Iris pigment epithelial cell (primary cell): ENCODE results near the gene AHNAK.

Source experiments
- DNase-seq: peaks from one replicate; pipeline ENCODE4 v3.0.0-alpha.2; 2011; ENCODE audit warnings: low read depth

Gene AHNAK

DNA sequence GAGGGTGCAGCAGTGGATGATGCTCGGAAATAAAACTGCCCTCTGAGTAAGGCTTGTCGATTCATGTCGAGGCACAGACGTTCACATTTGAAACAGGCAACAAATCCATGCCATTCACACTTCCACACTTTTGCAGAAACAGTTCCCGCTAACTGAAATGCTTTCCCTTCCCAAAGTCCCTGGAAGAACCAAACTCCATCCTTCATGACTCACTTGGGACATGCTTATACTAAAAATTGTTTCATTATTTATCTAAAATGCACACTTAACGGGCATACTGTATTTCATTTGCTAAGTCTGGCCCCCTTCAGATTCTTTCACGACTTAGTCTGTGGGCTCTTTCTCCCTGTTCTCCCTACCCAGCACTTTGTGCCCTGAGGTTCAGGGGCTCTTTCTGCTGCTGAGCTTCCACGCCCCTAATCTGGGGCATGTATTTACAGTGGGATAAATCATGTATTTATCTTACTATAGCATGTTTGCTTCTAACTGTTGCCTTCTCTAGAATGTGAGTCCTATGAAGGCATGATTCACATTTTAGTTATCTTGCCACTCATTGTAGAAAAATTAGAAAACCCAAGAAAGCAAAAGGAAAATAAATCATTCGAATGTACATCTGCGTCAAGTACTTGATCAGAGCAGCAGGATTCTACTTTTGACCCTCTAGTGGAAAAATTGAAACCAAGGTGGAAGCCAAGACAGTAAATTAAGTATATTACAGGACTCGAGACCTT, 115.3 kb downstream of the AHNAK start:
- peak; percentile 90 for DNase-seq

- no peak for DNase-seq
Observed at GRCh38 chr11:62430425-62430824, 116.2 kb downstream of the AHNAK start.

GRCh38 chr11:62428871-62429560, 117.6 kb downstream of the AHNAK start:
- DNase-seq = no peak

- peak; percentile 72 for DNase-seq
Observed at GRCh38 chr11:62427630-62428233, 118.9 kb downstream of the AHNAK start.

DNA sequence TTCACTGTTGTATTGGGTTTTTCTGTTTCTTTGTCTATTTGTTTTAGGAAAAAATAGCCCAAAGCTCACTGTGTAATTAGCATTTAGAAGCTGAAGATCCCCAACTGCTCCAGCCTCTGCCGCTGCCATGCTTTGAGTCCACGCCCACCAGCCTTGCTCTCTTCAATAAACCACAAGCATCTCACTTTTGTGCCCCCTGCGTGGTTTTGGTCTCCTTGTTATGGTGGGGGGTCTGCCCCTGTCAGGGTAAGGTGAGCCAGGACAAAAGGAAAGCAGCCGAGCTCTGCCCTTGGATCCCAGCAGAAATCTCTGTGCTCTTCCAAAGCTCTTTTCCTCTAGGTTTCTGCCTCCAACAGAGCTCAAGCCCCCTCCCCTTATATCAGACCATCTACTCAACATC, 123.6 kb downstream of the AHNAK start:
- DNase-seq = no peak

DNA sequence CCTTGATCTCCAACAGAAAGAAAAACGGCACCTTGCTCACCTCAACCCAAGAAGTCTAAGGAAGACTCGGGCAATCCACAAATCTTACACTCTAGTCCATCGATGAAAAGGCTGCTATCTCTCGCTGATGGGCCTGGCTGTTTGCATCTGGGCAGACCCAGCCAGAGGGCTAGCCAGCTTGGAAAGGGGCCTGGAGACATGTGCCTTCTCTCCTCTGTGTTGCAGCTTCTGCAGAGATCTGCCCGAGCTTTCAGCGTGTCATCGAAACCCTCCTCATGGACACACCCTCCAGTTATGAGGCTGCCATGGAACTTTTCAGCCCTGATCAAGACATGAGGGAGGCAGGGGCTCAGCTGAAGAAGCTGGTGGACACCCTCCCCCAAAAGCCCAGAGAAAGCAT, 124.6 kb downstream of the AHNAK start:
- no peak for DNase-seq

- no peak for DNase-seq
Observed at GRCh38 chr11:62420882-62421281, 125.7 kb downstream of the AHNAK start.

DNA sequence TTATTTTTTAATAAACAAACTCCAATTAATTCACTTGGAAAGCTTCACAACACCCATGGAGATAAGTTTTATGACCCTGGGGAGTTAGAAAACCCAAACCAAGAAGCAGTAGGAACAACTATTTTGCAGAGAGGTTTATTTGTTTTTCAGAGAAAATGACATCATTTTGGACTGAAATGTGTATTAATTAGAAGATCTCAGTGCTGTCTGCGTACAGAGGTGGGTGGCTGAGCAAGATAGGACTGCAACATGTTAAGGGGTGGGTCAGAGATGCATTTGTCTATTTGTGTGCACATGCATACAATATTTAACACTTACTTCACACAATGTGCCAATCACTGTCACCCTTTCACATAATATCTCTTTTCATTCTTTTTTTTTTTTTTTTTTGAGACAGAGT, 126.7 kb downstream of the AHNAK start:
- no peak for DNase-seq

DNA sequence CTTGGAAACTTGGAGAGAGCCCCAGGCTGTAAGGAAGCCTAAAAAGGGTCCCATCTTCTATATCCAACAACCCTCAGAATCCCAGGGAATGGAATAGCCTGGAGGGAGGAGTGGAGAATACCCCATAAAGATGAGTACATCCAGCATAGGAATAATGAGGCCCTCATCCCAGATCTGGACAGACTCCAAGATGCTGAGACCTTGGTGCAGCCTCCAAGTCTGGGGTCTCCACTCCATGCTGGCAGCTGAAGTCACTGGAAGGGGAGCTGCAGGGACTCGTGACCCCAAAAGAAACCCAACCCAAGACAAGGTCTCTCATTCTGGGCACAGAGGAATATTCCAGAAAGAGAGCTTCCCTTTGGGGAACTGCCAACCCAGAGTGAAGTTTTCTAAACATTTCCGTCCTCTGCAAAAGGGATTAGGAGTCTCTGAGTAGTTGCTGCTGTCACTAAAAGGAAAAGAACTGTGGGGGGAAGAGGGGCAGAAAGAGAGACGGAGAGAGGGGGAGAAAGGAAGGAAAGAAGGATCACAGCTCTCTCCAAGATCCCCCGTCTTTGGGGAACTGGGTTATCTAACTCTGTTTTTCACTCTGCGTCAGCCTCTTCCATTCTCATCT, 127.2 kb downstream of the AHNAK start:
- no peak for DNase-seq

DNA sequence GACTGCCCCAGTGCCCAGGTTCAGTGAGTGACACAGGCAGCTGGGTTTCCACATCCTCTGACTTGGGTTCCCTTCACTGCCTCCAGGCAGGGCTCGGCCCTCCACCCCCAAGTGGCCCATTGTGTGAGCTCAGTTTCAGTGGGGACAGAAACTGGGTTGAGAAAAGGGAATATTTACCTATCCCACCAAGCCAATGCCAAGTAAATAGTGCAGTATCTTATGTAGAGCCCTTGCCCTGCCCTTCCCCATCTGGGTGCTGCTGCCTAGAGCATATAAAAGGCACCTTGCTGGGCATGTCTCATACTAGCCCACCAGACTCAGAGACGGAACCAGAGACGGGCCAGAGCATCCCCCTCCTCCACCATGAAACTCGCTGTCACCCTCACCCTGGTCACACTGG, 127.9 kb downstream of the AHNAK start, which contains the start of gene SCGB1A1:
SCGB1A1 (plus strand) TSS at position 301 of the 400 bp plus-strand sequence; CDS start at position 364, 63 bp downstream.
- no peak for DNase-seq

DNA sequence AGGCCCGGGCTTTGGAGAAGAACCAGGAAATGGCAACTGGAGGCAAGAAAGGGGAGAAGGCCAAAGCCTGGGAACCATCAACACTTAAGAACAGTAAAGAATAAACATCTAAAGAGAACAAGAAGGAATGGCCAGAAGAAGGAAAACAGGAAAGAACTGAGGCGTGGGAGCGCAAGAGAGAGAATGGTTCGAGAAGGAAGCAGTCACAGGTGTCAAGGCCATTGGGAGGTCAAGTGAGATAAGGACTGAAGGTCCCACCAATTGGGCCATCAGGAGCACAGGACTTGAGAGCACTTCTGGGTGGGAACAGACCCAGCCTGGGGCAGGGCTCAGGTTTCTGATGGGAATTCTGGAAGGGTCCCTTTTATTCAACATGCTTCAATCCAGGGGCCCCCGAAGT, 128.5 kb downstream of the AHNAK start:
- no peak for DNase-seq

DNA sequence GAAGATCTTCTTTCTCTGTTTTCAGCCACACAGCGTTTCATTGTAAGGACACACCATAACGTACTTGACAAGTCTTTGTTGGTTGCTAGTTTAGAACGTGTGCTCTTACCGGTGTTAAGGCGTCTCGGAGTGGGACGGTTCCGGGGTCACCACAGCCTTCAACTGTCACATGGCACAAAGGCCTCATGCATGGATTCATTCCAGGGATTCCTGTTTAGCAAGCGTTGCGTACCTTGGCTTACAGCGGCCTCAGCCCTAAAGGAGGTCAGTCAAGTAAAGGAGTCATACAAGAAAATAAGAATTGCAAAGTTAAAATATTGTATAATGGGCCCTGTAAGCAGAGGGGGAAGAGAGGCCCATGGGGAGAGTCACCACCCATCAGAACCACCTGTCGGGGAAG, 130.0 kb downstream of the AHNAK start:
- DNase-seq = no peak

DNA sequence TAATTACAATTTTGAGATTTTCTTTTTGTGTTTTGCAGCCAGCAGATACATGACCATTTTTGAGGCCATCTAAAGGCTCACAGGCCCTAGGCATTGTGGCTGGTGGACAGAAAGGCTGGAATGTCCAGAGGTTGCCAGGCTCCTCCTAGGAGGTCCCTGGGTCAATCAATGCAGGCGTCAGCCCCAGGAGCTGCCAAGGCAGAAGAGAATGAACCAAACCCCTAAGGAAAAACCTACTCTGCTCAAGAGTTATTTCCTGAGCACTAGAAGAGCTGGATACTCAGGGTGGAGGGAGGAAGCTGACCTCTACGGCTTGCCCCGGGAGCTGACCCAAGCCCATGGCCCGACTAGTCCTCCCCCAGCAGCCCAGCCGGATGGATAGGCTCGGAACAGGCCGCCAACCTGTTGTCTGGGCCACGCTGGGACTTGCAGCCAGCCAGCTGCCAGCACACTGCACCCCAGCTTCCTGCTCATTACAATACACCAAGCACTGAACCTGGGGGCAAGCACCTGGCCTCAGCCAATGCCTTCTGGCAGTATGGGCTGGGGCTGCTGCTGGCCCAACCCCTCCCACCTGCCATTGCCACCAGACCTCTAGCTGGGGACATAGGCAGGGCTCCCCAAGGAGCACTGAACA, 133.4 kb downstream of the AHNAK start:
- no peak for DNase-seq

DNA sequence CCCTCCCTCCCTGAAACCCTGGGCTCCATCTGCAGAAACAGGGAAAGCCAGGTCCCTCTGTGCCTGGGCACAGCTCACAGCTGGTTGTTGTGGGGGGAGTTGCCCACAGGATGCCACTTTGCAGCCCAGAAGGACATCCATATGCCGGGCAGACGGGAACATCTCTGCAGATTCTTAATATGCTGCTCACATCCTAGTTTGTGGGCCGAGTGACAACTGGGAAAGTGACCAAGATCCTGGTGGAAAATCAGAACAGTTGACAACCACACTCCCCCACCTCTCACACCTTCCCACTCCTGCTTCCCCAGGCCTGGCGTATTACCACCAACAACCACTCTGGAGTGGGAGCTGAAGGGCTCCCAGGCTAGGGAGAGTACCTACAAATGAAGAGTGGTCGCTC, 135.1 kb downstream of the AHNAK start:
- no peak for DNase-seq

GRCh38 chr11:62410972-62411371, 135.6 kb downstream of the AHNAK start:
- no peak for DNase-seq

- no peak for DNase-seq
Observed at GRCh38 chr11:62409831-62410230, 136.8 kb downstream of the AHNAK start.

DNA sequence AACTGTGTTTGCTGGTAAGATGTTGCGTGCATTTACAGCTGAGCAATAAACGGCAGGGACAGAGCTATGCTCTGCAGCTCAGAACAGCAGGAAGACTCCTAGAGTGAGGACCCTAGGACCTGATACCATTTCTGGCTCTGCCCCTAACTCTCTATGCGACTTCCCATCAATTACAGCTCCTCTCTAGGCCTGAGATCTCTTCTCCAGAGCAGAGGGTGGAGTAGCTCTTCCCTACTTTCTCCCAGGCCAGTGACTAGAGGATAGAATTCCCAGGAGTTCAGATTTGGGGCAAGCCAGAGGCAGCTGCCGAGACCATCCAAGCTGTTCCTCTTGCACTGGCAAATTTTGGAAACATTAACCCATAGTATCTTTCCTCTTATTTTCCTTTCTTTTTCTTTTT, 140.6 kb downstream of the AHNAK start:
- no peak for DNase-seq

- DNase-seq = no peak
Observed at GRCh38 chr11:62404901-62405300, 141.7 kb downstream of the AHNAK start.

GRCh38 chr11:62404435-62404834, 142.2 kb downstream of the AHNAK start:
- DNase-seq = no peak

DNA sequence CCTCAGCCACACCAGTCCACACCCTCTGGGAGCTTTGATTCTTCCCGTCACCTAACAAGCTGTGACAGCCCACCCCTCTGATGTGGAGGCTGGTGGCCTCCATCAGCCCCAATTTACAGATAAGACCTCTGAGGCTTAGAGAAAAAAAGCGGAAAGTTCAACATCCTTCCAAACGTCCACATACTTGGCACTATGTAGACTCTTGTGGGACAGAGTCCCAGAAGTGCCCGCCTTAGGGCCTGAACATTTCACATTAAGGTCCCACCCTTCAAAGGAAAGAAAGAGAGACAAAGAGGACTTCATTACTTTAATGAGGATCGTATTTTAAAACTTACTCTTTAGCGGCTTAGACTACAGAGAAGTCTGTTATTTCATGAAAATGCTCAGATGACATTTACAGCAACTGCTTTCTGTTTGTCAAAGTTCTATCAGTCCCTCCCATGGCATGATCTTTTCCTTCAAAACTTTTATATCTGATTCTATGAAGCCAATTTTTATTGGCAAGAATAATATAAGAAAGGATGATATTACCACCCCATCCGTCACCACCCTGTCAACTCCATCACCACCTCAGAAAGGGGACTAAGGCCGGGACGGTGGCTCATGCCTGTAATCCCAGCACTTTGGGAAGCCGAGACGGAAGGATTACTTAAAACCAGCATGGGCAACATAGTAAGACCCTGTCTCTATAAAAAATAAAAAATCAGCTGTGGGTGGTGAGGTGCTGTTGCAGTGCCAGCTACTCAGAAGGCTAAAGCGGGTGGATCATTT, 143.5 kb downstream of the AHNAK start:
- DNase-seq = no peak

GRCh38 chr11:62402226-62402959, 144.2 kb downstream of the AHNAK start:
- no peak for DNase-seq
